Stimulated activated CD4-positive, alpha-beta T cell treated with anti-CD3 and anti-CD28 coated beads, Interleukin-15, amount 100 ng/mL, for 48 hours (primary cell): ENCODE data around the gene PSAPL1.

ENCODE experiments used
- DNase-seq, 2 donors: peaks; one replicate each; pipeline ENCODE4 v3.0.0-alpha.2; 2020; ENCODE audit warnings: low read depth in 2 of 2

PSAPL1 gene

GRCh38 chr4:7434766-7435150 is at the start of gene PSAPL1:
PSAPL1 (minus strand) TSS chr4:7434930; CDS start chr4:7434879, 51 bp downstream.
- DNase-seq: no peak

GRCh38 chr4:7481227-7481626 is 46.5 kb upstream of the PSAPL1 start:
- DNase-seq: no peak

GRCh38 chr4:7480423-7480822 is 45.7 kb upstream of the PSAPL1 start:
- no peak for DNase-seq

- no peak for DNase-seq
Measured at GRCh38 chr4:7478665-7479064, 43.9 kb upstream of the PSAPL1 start.

- no peak for DNase-seq
Measured at GRCh38 chr4:7477695-7478094, 43.0 kb upstream of the PSAPL1 start.

- no peak for DNase-seq
Measured at GRCh38 chr4:7476820-7477219, 42.1 kb upstream of the PSAPL1 start.

- DNase-seq: no peak
Measured at GRCh38 chr4:7475207-7475606, 40.5 kb upstream of the PSAPL1 start.

GRCh38 chr4:7474320-7474719 is 39.6 kb upstream of the PSAPL1 start:
- no peak for DNase-seq

- DNase-seq: no peak
Measured at GRCh38 chr4:7473081-7473480, 38.4 kb upstream of the PSAPL1 start.

GRCh38 chr4:7472442-7473013 is 37.8 kb upstream of the PSAPL1 start:
- no peak for DNase-seq

- DNase-seq: no peak
Measured at GRCh38 chr4:7470522-7471128, 35.9 kb upstream of the PSAPL1 start.

- DNase-seq: no peak
Measured at GRCh38 chr4:7470111-7470510, 35.4 kb upstream of the PSAPL1 start.

- DNase-seq: no peak
Measured at GRCh38 chr4:7469023-7469422, 34.3 kb upstream of the PSAPL1 start.

- DNase-seq: no peak
Measured at GRCh38 chr4:7467471-7467870, 32.7 kb upstream of the PSAPL1 start.

GRCh38 chr4:7466904-7467303 is 32.2 kb upstream of the PSAPL1 start:
- no peak for DNase-seq

- DNase-seq: no peak
Measured at GRCh38 chr4:7466215-7466614, 31.5 kb upstream of the PSAPL1 start.

GRCh38 chr4:7465017-7465416 is 30.3 kb upstream of the PSAPL1 start:
- no peak for DNase-seq

GRCh38 chr4:7464259-7464655 is 29.5 kb upstream of the PSAPL1 start:
- no peak for DNase-seq

GRCh38 chr4:7463566-7464258 is 29.0 kb upstream of the PSAPL1 start:
- no peak for DNase-seq

GRCh38 chr4:7462509-7462971 is 27.8 kb upstream of the PSAPL1 start:
- DNase-seq: no peak

GRCh38 chr4:7461230-7461629 is 26.5 kb upstream of the PSAPL1 start:
- no peak for DNase-seq

- DNase-seq: no peak
Measured at GRCh38 chr4:7460566-7460965, 25.8 kb upstream of the PSAPL1 start.

GRCh38 chr4:7459471-7459870 is 24.7 kb upstream of the PSAPL1 start:
- DNase-seq: no peak
